ENCODE data around the gene AGPAT2.

The AGPAT2 gene

GRCh38 chr9:136676297-136676794 is 10.9 kb downstream of the AGPAT2 start (continued):
- TF ChIP-seq GLIS3 (CRISPR knock-in tag; IDR thresholded peaks at IDR 0.05) = no peak
- no peak for TF ChIP-seq ZFP3 (CRISPR knock-in tag; IDR thresholded peaks at IDR 0.05)

- TF ChIP-seq CSDC2 (CRISPR knock-in tag; IDR thresholded peaks at IDR 0.05) (no peak), PATZ1 (CRISPR knock-in tag; IDR thresholded peaks at IDR 0.05; ENCODE audit: borderline replicate concordance) (no peak), ZNF8 (CRISPR knock-in tag; IDR thresholded peaks at IDR 0.05) (no peak), ZC3H10 (CRISPR knock-in tag; IDR thresholded peaks at IDR 0.05) (no peak), CSRNP3 (CRISPR knock-in tag; IDR thresholded peaks at IDR 0.05) (no peak), GLIS3 (CRISPR knock-in tag; IDR thresholded peaks at IDR 0.05) (no peak), TSHZ2 (CRISPR knock-in tag; IDR thresholded peaks at IDR 0.05) (no peak), ISL1 (CRISPR knock-in tag; IDR thresholded peaks at IDR 0.05) (no peak), ARNTL (CRISPR knock-in tag; IDR thresholded peaks at IDR 0.05; ENCODE audit: borderline replicate concordance, low read depth) (no peak), OSR1 (CRISPR knock-in tag; IDR thresholded peaks at IDR 0.05) (no peak), ZFP3 (CRISPR knock-in tag; IDR thresholded peaks at IDR 0.05) (no peak)
- no peak for ATAC-seq
Measured at GRCh38 chr9:136675477-136676296, 11.6 kb downstream of the AGPAT2 start.

- TF ChIP-seq OSR1 (CRISPR knock-in tag; IDR thresholded peaks at IDR 0.05) = no peak
- no peak for TF ChIP-seq ZNF70 (CRISPR knock-in tag; IDR thresholded peaks at IDR 0.05)
- TF ChIP-seq BACH2 (CRISPR knock-in tag; IDR thresholded peaks at IDR 0.05; ENCODE audit: borderline replicate concordance) = no peak
- no peak for TF ChIP-seq ZFP3 (CRISPR knock-in tag; IDR thresholded peaks at IDR 0.05)
- no peak for TF ChIP-seq ARNTL (CRISPR knock-in tag; IDR thresholded peaks at IDR 0.05; ENCODE audit: borderline replicate concordance, low read depth)
- TF ChIP-seq GLIS3 (CRISPR knock-in tag; IDR thresholded peaks at IDR 0.05) = no peak
- no peak for TF ChIP-seq ZFP30 (CRISPR knock-in tag; IDR thresholded peaks at IDR 0.05)
- TF ChIP-seq CSDC2 (CRISPR knock-in tag; IDR thresholded peaks at IDR 0.05) = no peak
- no peak for TF ChIP-seq ISL1 (CRISPR knock-in tag; IDR thresholded peaks at IDR 0.05)
- TF ChIP-seq ZC3H10 (CRISPR knock-in tag; IDR thresholded peaks at IDR 0.05) = no peak
- no peak for TF ChIP-seq POU6F1 (CRISPR knock-in tag; IDR thresholded peaks at IDR 0.05; ENCODE audit: borderline replicate concordance, low read depth)
- TF ChIP-seq PPARA (CRISPR knock-in tag; IDR thresholded peaks at IDR 0.05; ENCODE audit: borderline replicate concordance) = no peak
- no peak for TF ChIP-seq TSHZ2 (CRISPR knock-in tag; IDR thresholded peaks at IDR 0.05)
- no peak for TF ChIP-seq PATZ1 (CRISPR knock-in tag; IDR thresholded peaks at IDR 0.05; ENCODE audit: borderline replicate concordance)
- no peak for TF ChIP-seq TCF4 (CRISPR knock-in tag; IDR thresholded peaks at IDR 0.05; ENCODE audit: borderline replicate concordance)
- no peak for TF ChIP-seq CSRNP3 (CRISPR knock-in tag; IDR thresholded peaks at IDR 0.05)
- TF ChIP-seq ZNF565 (CRISPR knock-in tag; conservative IDR thresholded peaks at IDR 0.05; ENCODE audit: low read depth) = no peak
- TF ChIP-seq ESRRG (CRISPR knock-in tag; IDR thresholded peaks at IDR 0.05) = no peak
- no peak for TF ChIP-seq SNAI2 (CRISPR knock-in tag; IDR thresholded peaks at IDR 0.05)
- no peak for ATAC-seq
Measured at GRCh38 chr9:136674786-136675349, 12.4 kb downstream of the AGPAT2 start.

Measured in SK-N-SH treated with all-trans-retinoic acid at 6 μM for 48 hours (cell line).